K562 (cell line): ENCODE measurements around the gene SEMA3C. TPM values are rescaled to one million over a fixed set of nuclear protein-coding genes. Genes with fewer than 3 reads are reported as not detected.

ENCODE experiments used
- BRF1 ChIP-seq: IDR thresholded peaks from 3 replicates; pipeline ENCODE4 v1.6.1; 2011; ENCODE audit warnings: borderline replicate concordance, mild to moderate bottlenecking; ENCODE audit not compliant: insufficient read length; ENCODE audit errors: extremely low read depth
- GATA2 ChIP-seq: sonication (generic); formaldehyde crosslinking; IDR thresholded peaks from 2 replicates; pipeline ENCODE4 v1.4.0; 2020; ENCODE audit warnings: mild to moderate bottlenecking, missing genetic modification reagents
- KAT2B ChIP-seq: IDR thresholded peaks from one replicate; pipeline ENCODE4 v1.6.1; 2012; ENCODE audit warnings: low read depth, mild to moderate bottlenecking, control low read depth, inconsistent platforms, low read length, moderate library complexity
- NFIC ChIP-seq: fragments of 450-650 bp; IDR thresholded peaks from 2 replicates; pipeline ENCODE4 v1.6.1; 2017; ENCODE audit warnings: mild to moderate bottlenecking, inconsistent platforms
- NFIX ChIP-seq: fragments of 250-450 bp; sonication (Bioruptor Pico); IDR thresholded peaks from 2 replicates; pipeline ENCODE4 v1.4.0; 2020; ENCODE audit warnings: low read depth, mild to moderate bottlenecking, moderate library complexity
- RCOR1 ChIP-seq, 2 experiments: IDR thresholded peaks; 2 replicates each; pipeline ENCODE4 v1.6.1; 2012; ENCODE audit warnings: low read depth in 2 of 2, low read length in 2 of 2, borderline replicate concordance in 1 of 2, improper control_type of control experiment in 1 of 2
- TBP ChIP-seq: optimal IDR thresholded peaks from 2 replicates; pipeline ENCODE3; 2011; ENCODE audit warnings: low read depth, low read length, improper control_type of control experiment
- ZNF175 ChIP-seq: fragments of 200-800 bp; sonication (Bioruptor generic); IDR thresholded peaks from 2 replicates; pipeline ENCODE4 v1.6.1; 2016; ENCODE audit warnings: low read depth, mild to moderate bottlenecking, missing genetic modification characterization, missing compliant biosample characterization
- ZNF263 ChIP-seq: sonication (generic); formaldehyde crosslinking; IDR thresholded peaks from 2 replicates; pipeline ENCODE4 v1.8.0; 2022; ENCODE audit warnings: mild to moderate bottlenecking, missing genetic modification reagents, borderline replicate concordance
- polyA plus RNA-seq, 8 experiments: library from polyadenylated mRNA; depleted of rRNA in 4 of 8; stranded (reverse) in 5 of 8; unstranded in 3 of 8; fragments of >200 nt; fragmentation: Nextera tagmentation in 2 of 8; fragmentation: Illumina TruSeq in 1 of 8; extraction: Ambion mirVana in 2 of 8; extraction: Trizol in 1 of 8; gene quantifications; 2 replicates each; pipeline versions ENCODE4 v1.2.1 to v1.2.3, GENCODE V29; 2011 to 2014; ENCODE audit warnings: inconsistent platforms in 1 of 8, missing spikeins in 1 of 8
- total RNA-seq, 7 experiments: library from RNA; depleted of rRNA in 6 of 7; stranded (reverse); fragments of >200 nt in 6 of 7; fragmentation: Illumina TruSeq in 2 of 7; extraction: Trizol in 2 of 7; gene quantifications; 2 replicates each; pipeline versions ENCODE4 v1.2.1 to v1.2.3, GENCODE V29; 2011 to 2021; ENCODE audit warnings: low replicate concordance in 1 of 7
- TF ChIP-seq, protein P1 (sequence below): fragments of 250-450 bp; sonication (Bioruptor Pico); IDR thresholded peaks from 2 replicates; pipeline ENCODE4 v1.8.0; 2021; ENCODE audit warnings: moderate library complexity, mild to moderate bottlenecking, inconsistent platforms
- TF ChIP-seq, protein P2 (sequence below), 3 experiments: fragments of 200-800 bp in 1 of 3; fragments of 250-450 bp in 1 of 3; fragments of 450-650 bp in 1 of 3; sonication (Bioruptor Pico) in 1 of 3; sonication (Bioruptor generic) in 1 of 3; formaldehyde crosslinking in 1 of 3; IDR thresholded peaks; 2 replicates each; pipeline versions ENCODE4 v1.6.1 to v1.8.0; 2016 to 2022; ENCODE audit warnings: mild to moderate bottlenecking in 2 of 3, missing genetic modification characterization in 2 of 3, missing compliant biosample characterization in 1 of 3, moderate library complexity in 1 of 3
- TF ChIP-seq, protein P3 (sequence below): sonication (generic); formaldehyde crosslinking; IDR thresholded peaks from 2 replicates; pipeline ENCODE4 v1.8.0; 2023; ENCODE audit warnings: missing genetic modification reagents, mild to moderate bottlenecking, borderline replicate concordance
- TF ChIP-seq, protein P4 (sequence below): fragments of 450-650 bp; IDR thresholded peaks from 2 replicates; pipeline ENCODE4 v1.6.1; 2016
- TF ChIP-seq, protein P5 (sequence below): sonication (generic); formaldehyde crosslinking; IDR thresholded peaks from 2 replicates; pipeline ENCODE4 v1.9.0; 2022; ENCODE audit warnings: mild to moderate bottlenecking, missing genetic modification reagents

The SEMA3C gene
- total and polyA plus RNA-seq, 9 of the 15 experiments (the other 6 are each of a cell fraction or from before 2014, with no cell fraction given), result 0.04 to 0.36 (median 0.12) TPM; not detected in 3

DNA sequence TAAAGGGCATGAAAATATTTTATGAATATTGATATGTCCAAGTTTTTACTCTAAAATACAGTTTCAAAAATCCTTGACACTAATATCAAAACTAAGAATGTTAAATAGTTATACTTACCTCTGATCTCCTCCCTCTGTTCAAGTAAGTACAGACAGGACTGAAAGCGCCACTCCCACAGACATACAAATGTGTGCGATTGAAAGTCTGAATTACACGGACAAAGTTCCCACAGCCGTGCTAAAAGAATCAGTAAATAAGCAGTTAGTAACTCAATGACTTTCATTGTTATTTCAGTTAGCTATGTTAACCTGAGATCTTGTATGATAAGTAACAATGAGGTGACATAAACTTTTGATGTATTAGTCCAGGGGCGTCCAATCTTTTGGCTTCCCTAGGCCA, 100.7 kb downstream of the SEMA3C start (continued):
- TF ChIP-seq, protein P1, sequence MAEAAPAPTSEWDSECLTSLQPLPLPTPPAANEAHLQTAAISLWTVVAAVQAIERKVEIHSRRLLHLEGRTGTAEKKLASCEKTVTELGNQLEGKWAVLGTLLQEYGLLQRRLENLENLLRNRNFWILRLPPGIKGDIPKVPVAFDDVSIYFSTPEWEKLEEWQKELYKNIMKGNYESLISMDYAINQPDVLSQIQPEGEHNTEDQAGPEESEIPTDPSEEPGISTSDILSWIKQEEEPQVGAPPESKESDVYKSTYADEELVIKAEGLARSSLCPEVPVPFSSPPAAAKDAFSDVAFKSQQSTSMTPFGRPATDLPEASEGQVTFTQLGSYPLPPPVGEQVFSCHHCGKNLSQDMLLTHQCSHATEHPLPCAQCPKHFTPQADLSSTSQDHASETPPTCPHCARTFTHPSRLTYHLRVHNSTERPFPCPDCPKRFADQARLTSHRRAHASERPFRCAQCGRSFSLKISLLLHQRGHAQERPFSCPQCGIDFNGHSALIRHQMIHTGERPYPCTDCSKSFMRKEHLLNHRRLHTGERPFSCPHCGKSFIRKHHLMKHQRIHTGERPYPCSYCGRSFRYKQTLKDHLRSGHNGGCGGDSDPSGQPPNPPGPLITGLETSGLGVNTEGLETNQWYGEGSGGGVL (CRISPR knock-in tag), result no peak
- TF ChIP-seq, protein P2, sequence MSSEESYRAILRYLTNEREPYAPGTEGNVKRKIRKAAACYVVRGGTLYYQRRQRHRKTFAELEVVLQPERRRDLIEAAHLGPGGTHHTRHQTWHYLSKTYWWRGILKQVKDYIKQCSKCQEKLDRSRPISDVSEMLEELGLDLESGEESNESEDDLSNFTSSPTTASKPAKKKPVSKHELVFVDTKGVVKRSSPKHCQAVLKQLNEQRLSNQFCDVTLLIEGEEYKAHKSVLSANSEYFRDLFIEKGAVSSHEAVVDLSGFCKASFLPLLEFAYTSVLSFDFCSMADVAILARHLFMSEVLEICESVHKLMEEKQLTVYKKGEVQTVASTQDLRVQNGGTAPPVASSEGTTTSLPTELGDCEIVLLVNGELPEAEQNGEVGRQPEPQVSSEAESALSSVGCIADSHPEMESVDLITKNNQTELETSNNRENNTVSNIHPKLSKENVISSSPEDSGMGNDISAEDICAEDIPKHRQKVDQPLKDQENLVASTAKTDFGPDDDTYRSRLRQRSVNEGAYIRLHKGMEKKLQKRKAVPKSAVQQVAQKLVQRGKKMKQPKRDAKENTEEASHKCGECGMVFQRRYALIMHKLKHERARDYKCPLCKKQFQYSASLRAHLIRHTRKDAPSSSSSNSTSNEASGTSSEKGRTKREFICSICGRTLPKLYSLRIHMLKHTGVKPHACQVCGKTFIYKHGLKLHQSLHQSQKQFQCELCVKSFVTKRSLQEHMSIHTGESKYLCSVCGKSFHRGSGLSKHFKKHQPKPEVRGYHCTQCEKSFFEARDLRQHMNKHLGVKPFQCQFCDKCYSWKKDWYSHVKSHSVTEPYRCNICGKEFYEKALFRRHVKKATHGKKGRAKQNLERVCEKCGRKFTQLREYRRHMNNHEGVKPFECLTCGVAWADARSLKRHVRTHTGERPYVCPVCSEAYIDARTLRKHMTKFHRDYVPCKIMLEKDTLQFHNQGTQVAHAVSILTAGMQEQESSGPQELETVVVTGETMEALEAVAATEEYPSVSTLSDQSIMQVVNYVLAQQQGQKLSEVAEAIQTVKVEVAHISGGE (CRISPR knock-in tag; IDR thresholded peaks at IDR 0.05), result no peak
- TF ChIP-seq ZNF263 (CRISPR knock-in tag) (no peak), GATA2 (CRISPR knock-in tag) (no peak), TBP (no peak), KAT2B (no peak), RCOR1 (IDR thresholded peaks at IDR 0.05; ENCODE audit: borderline replicate concordance in 1 of 2, low read depth in 2 of 2, low read length in 2 of 2) (no peak), NFIC (no peak), ZNF175 (CRISPR knock-in tag) (no peak), BRF1 (no peak), NFIX (no peak)
- TF ChIP-seq, protein P3, sequence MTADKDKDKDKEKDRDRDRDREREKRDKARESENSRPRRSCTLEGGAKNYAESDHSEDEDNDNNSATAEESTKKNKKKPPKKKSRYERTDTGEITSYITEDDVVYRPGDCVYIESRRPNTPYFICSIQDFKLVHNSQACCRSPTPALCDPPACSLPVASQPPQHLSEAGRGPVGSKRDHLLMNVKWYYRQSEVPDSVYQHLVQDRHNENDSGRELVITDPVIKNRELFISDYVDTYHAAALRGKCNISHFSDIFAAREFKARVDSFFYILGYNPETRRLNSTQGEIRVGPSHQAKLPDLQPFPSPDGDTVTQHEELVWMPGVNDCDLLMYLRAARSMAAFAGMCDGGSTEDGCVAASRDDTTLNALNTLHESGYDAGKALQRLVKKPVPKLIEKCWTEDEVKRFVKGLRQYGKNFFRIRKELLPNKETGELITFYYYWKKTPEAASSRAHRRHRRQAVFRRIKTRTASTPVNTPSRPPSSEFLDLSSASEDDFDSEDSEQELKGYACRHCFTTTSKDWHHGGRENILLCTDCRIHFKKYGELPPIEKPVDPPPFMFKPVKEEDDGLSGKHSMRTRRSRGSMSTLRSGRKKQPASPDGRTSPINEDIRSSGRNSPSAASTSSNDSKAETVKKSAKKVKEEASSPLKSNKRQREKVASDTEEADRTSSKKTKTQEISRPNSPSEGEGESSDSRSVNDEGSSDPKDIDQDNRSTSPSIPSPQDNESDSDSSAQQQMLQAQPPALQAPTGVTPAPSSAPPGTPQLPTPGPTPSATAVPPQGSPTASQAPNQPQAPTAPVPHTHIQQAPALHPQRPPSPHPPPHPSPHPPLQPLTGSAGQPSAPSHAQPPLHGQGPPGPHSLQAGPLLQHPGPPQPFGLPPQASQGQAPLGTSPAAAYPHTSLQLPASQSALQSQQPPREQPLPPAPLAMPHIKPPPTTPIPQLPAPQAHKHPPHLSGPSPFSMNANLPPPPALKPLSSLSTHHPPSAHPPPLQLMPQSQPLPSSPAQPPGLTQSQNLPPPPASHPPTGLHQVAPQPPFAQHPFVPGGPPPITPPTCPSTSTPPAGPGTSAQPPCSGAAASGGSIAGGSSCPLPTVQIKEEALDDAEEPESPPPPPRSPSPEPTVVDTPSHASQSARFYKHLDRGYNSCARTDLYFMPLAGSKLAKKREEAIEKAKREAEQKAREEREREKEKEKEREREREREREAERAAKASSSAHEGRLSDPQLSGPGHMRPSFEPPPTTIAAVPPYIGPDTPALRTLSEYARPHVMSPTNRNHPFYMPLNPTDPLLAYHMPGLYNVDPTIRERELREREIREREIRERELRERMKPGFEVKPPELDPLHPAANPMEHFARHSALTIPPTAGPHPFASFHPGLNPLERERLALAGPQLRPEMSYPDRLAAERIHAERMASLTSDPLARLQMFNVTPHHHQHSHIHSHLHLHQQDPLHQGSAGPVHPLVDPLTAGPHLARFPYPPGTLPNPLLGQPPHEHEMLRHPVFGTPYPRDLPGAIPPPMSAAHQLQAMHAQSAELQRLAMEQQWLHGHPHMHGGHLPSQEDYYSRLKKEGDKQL (CRISPR knock-in tag), result no peak
- TF ChIP-seq, protein P4, sequence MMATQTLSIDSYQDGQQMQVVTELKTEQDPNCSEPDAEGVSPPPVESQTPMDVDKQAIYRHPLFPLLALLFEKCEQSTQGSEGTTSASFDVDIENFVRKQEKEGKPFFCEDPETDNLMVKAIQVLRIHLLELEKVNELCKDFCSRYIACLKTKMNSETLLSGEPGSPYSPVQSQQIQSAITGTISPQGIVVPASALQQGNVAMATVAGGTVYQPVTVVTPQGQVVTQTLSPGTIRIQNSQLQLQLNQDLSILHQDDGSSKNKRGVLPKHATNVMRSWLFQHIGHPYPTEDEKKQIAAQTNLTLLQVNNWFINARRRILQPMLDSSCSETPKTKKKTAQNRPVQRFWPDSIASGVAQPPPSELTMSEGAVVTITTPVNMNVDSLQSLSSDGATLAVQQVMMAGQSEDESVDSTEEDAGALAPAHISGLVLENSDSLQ, result no peak
- TF ChIP-seq, protein P5, sequence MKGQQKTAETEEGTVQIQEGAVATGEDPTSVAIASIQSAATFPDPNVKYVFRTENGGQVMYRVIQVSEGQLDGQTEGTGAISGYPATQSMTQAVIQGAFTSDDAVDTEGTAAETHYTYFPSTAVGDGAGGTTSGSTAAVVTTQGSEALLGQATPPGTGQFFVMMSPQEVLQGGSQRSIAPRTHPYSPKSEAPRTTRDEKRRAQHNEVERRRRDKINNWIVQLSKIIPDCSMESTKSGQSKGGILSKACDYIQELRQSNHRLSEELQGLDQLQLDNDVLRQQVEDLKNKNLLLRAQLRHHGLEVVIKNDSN (CRISPR knock-in tag), result no peak
